CD4-positive, CD25-positive, alpha-beta regulatory T cell (primary cell): Measurements from ENCODE around the gene MAPRE2. TPM values are rescaled to one million over a fixed set of nuclear protein-coding genes. Genes with fewer than 3 reads are reported as not detected.
A peak's percentile ranks its signal among the peaks of the same experiment; 100 is the strongest.

Source experiments
- ATAC-seq, 2 donors: fragments of 150-1000 bp; cut with Tn5 transposase; one replicate each; pipeline ENCODE4 v1.10.0; 2021; ENCODE audit warnings: low read depth in 2 of 2, moderate number of reproducible peaks in 2 of 2, moderate library complexity in 1 of 2
- DNase-seq, 3 donors: peaks; one replicate each; pipeline versions ENCODE4 v3.0.0 to v3.0.0-alpha.2; 2012 to 2022; ENCODE audit warnings: mixed read lengths in 1 of 3
- H3K27ac ChIP-seq: one replicate; pipeline ENCODE4 v1.7.0; 2013; ENCODE audit warnings: mild to moderate bottlenecking, low read length; ENCODE audit not compliant: insufficient read depth, poor library complexity, severe bottlenecking
- H3K27me3 ChIP-seq: one replicate; pipeline ENCODE4 v1.7.0; 2013; ENCODE audit warnings: low read length; ENCODE audit not compliant: control insufficient read depth, insufficient read depth
- H3K36me3 ChIP-seq: one replicate; pipeline ENCODE4 v1.7.0; 2013; ENCODE audit warnings: mild to moderate bottlenecking, low read length, moderate library complexity; ENCODE audit not compliant: control insufficient read depth, insufficient read depth
- H3K4me1 ChIP-seq: 2 replicates; pipeline ENCODE4 v1.7.0; 2013; ENCODE audit warnings: mild to moderate bottlenecking, low read length; ENCODE audit not compliant: insufficient read depth, control insufficient read depth, poor library complexity, severe bottlenecking
- H3K4me3 ChIP-seq: one replicate; pipeline ENCODE4 v1.7.0; 2013; ENCODE audit warnings: low read depth, mild to moderate bottlenecking, low read length, moderate library complexity
- H3K9me3 ChIP-seq, 2 experiments: 1 replicate in 1 of 2; 2 replicates in 1 of 2; pipeline ENCODE4 v1.7.0; 2013; ENCODE audit warnings: low read length in 2 of 2, mild to moderate bottlenecking in 1 of 2, moderate library complexity in 1 of 2; ENCODE audit not compliant: control insufficient read depth in 2 of 2
- H3K27ac Mint-ChIP-seq, 3 donors: one replicate each; pipeline ENCODE4 v1.8.0; 2020 to 2022; ENCODE audit warnings: mild to moderate bottlenecking in 3 of 3, mixed read lengths in 3 of 3, moderate library complexity in 2 of 3
- H3K27me3 Mint-ChIP-seq: one replicate; pipeline ENCODE4 v1.8.0; 2022; ENCODE audit warnings: mild to moderate bottlenecking, mixed read lengths
- H3K36me3 Mint-ChIP-seq: one replicate; pipeline ENCODE4 v1.8.0; 2020; ENCODE audit warnings: mixed read lengths
- H3K4me1 Mint-ChIP-seq, 4 donors: one replicate each; pipeline ENCODE4 v1.8.0; 2020 to 2022; ENCODE audit warnings: mixed read lengths in 4 of 4, mild to moderate bottlenecking in 1 of 4
- H3K4me3 Mint-ChIP-seq, 4 donors: one replicate each; pipeline ENCODE4 v1.8.0; 2020 to 2022; ENCODE audit warnings: mild to moderate bottlenecking in 4 of 4, mixed read lengths in 4 of 4, moderate library complexity in 3 of 4
- H3K9me3 Mint-ChIP-seq, 7 donors: one replicate each; pipeline ENCODE4 v1.8.0; 2020 to 2022; ENCODE audit warnings: mixed read lengths in 7 of 7, mild to moderate bottlenecking in 3 of 7, moderate library complexity in 2 of 7
- polyA plus RNA-seq, 4 donors: library from polyadenylated mRNA; unstranded; fragments of 300-500 nt; fragmentation: Illumina TruSeq; gene quantifications; one replicate each; pipeline ENCODE4 v1.2.3, GENCODE V29; 2021
- total RNA-seq: library from RNA; stranded (reverse); gene quantifications from one replicate; pipeline ENCODE4 v1.2.3, GENCODE V29; 2022

MAPRE2 gene
- total and polyA plus RNA-seq, 5 donors from 2014 or later: 62.2 to 82.5 (median 67.3) TPM

DNA sequence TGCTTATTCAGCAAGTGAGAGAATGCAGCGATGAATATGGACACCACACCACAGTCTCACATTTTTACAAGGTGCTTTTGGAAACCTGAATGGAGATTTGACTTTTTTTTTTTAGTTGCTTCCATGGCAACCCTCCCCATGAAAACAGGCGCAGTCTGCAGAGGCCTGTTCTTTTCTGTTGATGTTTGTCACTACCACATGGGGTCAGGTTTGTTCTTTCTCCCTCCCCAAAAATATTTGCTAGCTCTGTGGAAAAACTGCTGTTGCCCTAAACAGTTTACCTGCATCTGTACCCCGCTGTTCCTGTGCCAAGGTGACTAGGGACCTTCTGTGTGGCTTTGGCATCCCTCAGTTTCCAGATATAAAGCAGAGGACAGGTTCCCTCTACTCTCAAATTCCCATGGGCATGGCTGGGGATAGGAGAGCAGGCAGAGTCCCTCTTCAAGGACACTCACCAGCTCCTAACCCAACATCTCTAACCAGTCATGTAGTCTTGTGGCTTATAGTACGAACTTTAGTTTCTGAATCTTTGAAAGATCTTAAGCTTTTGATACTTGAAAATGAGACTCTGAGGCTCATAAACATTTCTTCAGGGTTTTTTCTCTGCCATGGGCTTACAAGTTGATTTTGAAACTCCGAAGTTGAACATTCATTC lies 14.7 kb upstream of the MAPRE2 start:
- H3K27ac Mint-ChIP-seq: peak overlapping the region; percentile 18 to 79 (median 39)
- H3K27me3 ChIP-seq: peaks cover 2% of the 10 kb centered on the region
- H3K4me3 ChIP-seq: no peak overlapping the region
- no peaks in the 10 kb centered on the region for H3K36me3 ChIP-seq
- H3K36me3 Mint-ChIP-seq: no peaks in the 10 kb centered on the region
- peak; percentile 45 to 49 for ATAC-seq
- H3K4me3 Mint-ChIP-seq: no peak overlapping the region
- peak in 2 of 3 donors; percentile 36 to 60 for DNase-seq
- H3K27me3 Mint-ChIP-seq: peaks cover 33% of the 10 kb centered on the region
- H3K4me1 ChIP-seq: peaks cover 18% of the 10 kb centered on the region
- peaks cover 0 to 2% (median 0%) of the 10 kb centered on the region in 7 donors for H3K9me3 Mint-ChIP-seq
- no peaks in the 10 kb centered on the region for H3K9me3 ChIP-seq
- H3K4me1 Mint-ChIP-seq: peaks cover 20 to 46% (median 26%) of the 10 kb centered on the region in 4 donors
- no peak overlapping the region for H3K27ac ChIP-seq

DNA sequence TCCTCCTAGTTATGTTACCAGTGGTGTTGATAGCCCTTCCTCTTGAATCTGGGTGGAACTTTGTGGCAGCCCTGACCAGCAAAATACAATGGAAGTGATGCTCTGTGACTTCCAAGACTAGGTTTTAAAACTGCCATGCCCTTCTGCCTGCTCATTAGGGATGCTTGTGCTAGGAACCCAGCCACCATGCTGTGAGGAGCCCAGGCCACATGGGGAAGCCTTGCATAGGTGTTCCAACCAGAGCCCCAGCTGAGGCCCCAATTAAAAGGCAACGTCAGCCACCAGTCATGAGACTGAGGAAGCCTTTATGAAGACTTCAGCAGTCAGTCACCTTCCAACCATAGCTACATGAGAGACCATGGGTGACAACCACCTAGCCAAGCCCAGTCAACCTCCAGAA lies 14.0 kb upstream of the MAPRE2 start:
- H3K27ac Mint-ChIP-seq: peak overlapping the region; percentile 18 to 79 (median 39)
- H3K9me3 Mint-ChIP-seq: peaks cover 0 to 2% (median 0%) of the 10 kb centered on the region in 7 donors
- DNase-seq: no peak
- ATAC-seq: no peak
- peak overlapping the region in 1 of 4 donors; percentile 19 for H3K4me3 Mint-ChIP-seq
- Histone ChIP-seq H3K4me1 (peaks cover 18% of the 10 kb centered on the region), H3K4me3 (no peak overlapping the region), H3K27me3 (peaks cover 2% of the 10 kb centered on the region), H3K9me3 (no peaks in the 10 kb centered on the region), H3K36me3 (no peaks in the 10 kb centered on the region), H3K27ac (no peak overlapping the region)
- H3K4me1 Mint-ChIP-seq: peaks cover 20 to 53% (median 27%) of the 10 kb centered on the region in 4 donors
- peaks cover 26% of the 10 kb centered on the region for H3K27me3 Mint-ChIP-seq
- no peaks in the 10 kb centered on the region for H3K36me3 Mint-ChIP-seq

DNA sequence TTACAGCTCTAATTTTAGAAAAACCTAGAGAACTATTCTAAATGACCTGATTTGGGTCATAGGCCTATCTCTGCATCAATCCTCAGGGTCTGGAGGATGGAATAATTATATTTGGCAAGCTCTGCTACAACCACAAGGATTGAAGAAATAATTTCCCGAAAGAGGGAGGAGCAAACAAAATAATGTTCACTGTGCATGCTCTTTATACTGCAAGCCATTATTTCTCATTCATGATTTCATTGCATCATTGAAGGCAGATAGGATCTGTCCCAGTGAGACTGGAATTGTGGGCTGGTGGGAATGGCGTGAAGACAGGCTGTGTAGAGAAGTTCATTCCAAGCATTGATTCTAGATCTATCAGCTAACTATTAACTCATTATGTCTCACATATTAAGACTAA lies 12.7 kb upstream of the MAPRE2 start:
- no peak for DNase-seq
- Histone ChIP-seq H3K27me3 (no peaks in the 10 kb centered on the region), H3K27ac (no peak overlapping the region), H3K4me3 (no peak overlapping the region), H3K4me1 (peaks cover 18% of the 10 kb centered on the region), H3K36me3 (no peaks in the 10 kb centered on the region), H3K9me3 (no peaks in the 10 kb centered on the region)
- Mint-ChIP-seq H3K4me1 (peaks cover 20 to 57% (median 28%) of the 10 kb centered on the region in 4 donors), H3K27me3 (peaks cover 13% of the 10 kb centered on the region), H3K27ac (peak overlapping the region in 2 of 3 donors; percentile 89 to 98), H3K9me3 (peaks cover 0 to 2% (median 0%) of the 10 kb centered on the region in 7 donors), H3K4me3 (no peak overlapping the region), H3K36me3 (no peaks in the 10 kb centered on the region)
- no peak for ATAC-seq

DNA sequence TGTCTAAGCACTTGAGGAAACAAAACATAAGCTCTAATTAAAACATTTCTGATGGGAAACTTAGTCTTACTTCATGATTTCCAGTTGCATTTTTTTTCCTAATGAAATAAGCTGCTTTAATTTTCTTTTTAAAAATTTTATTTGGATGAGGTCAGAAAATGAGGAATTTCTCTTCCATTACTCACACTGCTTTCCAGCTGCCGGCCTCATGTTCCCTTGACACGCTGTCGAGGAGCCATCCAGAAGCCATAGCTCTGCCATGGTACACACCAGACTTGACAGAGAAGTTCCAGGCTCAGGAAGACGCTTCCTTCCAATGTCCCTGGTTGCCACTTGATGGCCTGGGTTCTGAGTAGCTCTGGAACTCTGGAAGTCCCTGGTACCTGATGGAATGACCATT lies 12.1 kb upstream of the MAPRE2 start:
- Mint-ChIP-seq H3K36me3 (no peaks in the 10 kb centered on the region), H3K9me3 (peaks cover 0 to 2% (median 0%) of the 10 kb centered on the region in 7 donors), H3K27me3 (peaks cover 8% of the 10 kb centered on the region), H3K27ac (peak overlapping the region; percentile 94 to 99 (median 98)), H3K4me1 (peaks cover 20 to 57% (median 28%) of the 10 kb centered on the region in 4 donors), H3K4me3 (peak overlapping the region in 3 of 4 donors; percentile 68 to 94 (median 92))
- H3K4me3 ChIP-seq: peak overlapping the region; percentile 90
- H3K27me3 ChIP-seq: no peaks in the 10 kb centered on the region
- H3K9me3 ChIP-seq: no peaks in the 10 kb centered on the region
- peaks cover 18% of the 10 kb centered on the region for H3K4me1 ChIP-seq
- DNase-seq: no peak
- ATAC-seq: no peak
- no peaks in the 10 kb centered on the region for H3K36me3 ChIP-seq
- peak overlapping the region; percentile 42 for H3K27ac ChIP-seq

DNA sequence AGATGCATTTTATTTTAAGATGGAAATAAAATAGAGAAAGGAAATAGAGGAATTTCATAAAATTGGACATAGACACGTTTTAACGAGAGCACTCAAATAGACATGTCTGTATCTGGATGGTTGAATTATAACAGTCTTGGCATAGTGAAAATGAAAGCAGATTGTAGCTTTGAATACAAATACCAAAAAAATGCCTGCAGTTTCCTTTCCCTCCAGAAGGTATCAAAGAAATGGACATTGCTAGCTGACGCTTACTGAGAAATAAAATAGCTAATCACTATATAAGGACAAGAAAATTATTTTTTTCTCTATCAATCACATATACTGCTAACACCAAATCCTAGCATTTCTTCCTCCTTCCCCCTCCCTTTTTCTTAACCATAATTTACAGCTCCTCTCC lies 11.4 kb upstream of the MAPRE2 start:
- H3K4me1 Mint-ChIP-seq: peaks cover 20 to 57% (median 28%) of the 10 kb centered on the region in 4 donors
- H3K9me3 Mint-ChIP-seq: peaks cover 0 to 2% (median 0%) of the 10 kb centered on the region in 7 donors
- Histone ChIP-seq H3K27ac (peak overlapping the region; percentile 91), H3K4me1 (peaks cover 18% of the 10 kb centered on the region), H3K4me3 (peak overlapping the region; percentile 90), H3K36me3 (no peaks in the 10 kb centered on the region), H3K9me3 (no peaks in the 10 kb centered on the region), H3K27me3 (no peaks in the 10 kb centered on the region)
- H3K27ac Mint-ChIP-seq: peak overlapping the region; percentile 94 to 99 (median 98)
- H3K27me3 Mint-ChIP-seq: peaks cover 5% of the 10 kb centered on the region
- ATAC-seq (peak; percentile 64 to 68), DNase-seq (peak in 2 of 3 donors; percentile 54 to 77)
- H3K4me3 Mint-ChIP-seq: peak overlapping the region; percentile 68 to 94 (median 88)
- no peaks in the 10 kb centered on the region for H3K36me3 Mint-ChIP-seq

DNA sequence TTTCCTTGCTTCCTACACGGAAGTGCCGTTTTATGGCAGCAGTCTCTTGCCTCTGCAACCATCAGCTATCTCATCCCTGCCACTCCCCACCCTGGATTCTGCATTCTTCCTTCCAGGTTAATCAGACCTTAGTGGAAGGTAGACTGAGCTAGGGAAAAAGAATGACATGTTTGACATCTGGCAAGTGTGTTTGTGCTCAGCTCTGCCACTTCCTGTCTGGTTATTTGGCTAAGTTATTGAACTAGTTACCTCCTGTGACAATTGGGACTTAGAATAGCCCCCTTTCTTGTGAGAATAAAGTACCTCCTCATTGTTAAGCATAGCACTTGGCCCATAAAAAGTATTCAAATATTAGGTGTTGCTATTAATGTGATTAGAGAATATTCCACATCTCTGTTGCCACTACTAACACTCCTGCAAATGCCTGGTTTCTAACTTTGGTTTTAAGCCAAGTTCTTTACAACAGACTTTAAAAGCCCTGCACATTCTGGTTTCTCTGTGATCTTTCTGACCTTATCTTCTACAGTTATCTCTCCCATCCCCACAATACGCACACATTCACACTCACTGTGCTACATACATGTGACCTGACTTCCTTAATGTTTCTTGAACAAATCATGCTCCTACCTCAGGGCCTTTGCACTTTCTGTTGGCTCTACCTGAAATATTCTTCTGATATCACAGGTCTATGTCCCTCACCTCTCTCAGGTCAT lies 10.8 kb upstream of the MAPRE2 start:
- peak overlapping the region; percentile 94 to 99 (median 98) for H3K27ac Mint-ChIP-seq
- H3K27me3 Mint-ChIP-seq: peaks cover 5% of the 10 kb centered on the region
- no peaks in the 10 kb centered on the region for H3K9me3 ChIP-seq
- peaks cover 18% of the 10 kb centered on the region for H3K4me1 ChIP-seq
- H3K4me3 Mint-ChIP-seq: peak overlapping the region; percentile 68 to 94 (median 88)
- DNase-seq (peak in 2 of 3 donors; percentile 63 to 73), ATAC-seq (peak; percentile 66 to 67)
- H3K9me3 Mint-ChIP-seq: peaks cover 0 to 2% (median 0%) of the 10 kb centered on the region in 7 donors
- no peaks in the 10 kb centered on the region for H3K36me3 ChIP-seq
- no peaks in the 10 kb centered on the region for H3K36me3 Mint-ChIP-seq
- peak overlapping the region; percentile 91 for H3K27ac ChIP-seq
- peaks cover 20 to 57% (median 28%) of the 10 kb centered on the region in 4 donors for H3K4me1 Mint-ChIP-seq
- peak overlapping the region; percentile 90 for H3K4me3 ChIP-seq
- H3K27me3 ChIP-seq: no peaks in the 10 kb centered on the region

DNA sequence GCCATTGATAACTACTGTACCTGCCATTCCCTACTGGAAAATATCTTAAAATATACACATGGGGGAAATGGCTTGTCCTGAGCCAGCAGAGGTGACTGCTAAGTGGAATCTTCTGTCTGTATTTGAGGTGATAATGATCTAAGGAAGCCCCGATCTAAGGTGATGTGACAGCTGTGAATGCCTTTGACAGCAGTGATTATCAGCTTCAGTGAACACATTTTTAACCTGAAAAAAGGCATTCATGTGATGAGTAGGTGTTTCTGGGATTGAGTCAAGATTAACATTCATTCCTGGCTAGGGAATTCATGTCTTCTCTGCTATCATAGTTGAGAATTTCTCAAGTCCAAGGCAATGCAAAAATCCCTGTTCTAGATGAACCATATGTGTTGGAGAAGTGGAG lies 9.1 kb upstream of the MAPRE2 start:
- Histone ChIP-seq H3K4me3 (no peak overlapping the region), H3K27me3 (no peaks in the 10 kb centered on the region), H3K9me3 (no peaks in the 10 kb centered on the region), H3K4me1 (peaks cover 18% of the 10 kb centered on the region), H3K27ac (no peak overlapping the region), H3K36me3 (no peaks in the 10 kb centered on the region)
- DNase-seq: no peak
- Mint-ChIP-seq H3K9me3 (peaks cover 0 to 2% (median 0%) of the 10 kb centered on the region in 7 donors), H3K27ac (peak overlapping the region in 2 of 3 donors; percentile 46 to 73), H3K36me3 (no peaks in the 10 kb centered on the region), H3K4me1 (peaks cover 18 to 48% (median 26%) of the 10 kb centered on the region in 4 donors), H3K27me3 (peaks cover 8% of the 10 kb centered on the region), H3K4me3 (peak overlapping the region in 2 of 4 donors; percentile 22 to 24)
- no peak for ATAC-seq
